H1 (cell line): ENCODE data around the gene SNAPC1.

Experiments used
- CBX8 ChIP-seq: fragments of 300-800, 300-1000 bp; sonication (generic); IDR thresholded peaks from 2 replicates; pipeline ENCODE4 v1.7.1; 2016; ENCODE audit warnings: low read depth, low read length, borderline replicate concordance
- CTCF ChIP-seq, 3 experiments: IDR thresholded peaks; 1 replicate in 2 of 3; 2 replicates in 1 of 3; pipeline versions ENCODE4 v1.5.1 to v1.6.1; 2011; ENCODE audit warnings: low read length in 3 of 3, mild to moderate bottlenecking in 3 of 3, inconsistent platforms in 2 of 3, low read depth in 1 of 3, moderate library complexity in 1 of 3; ENCODE audit not compliant: insufficient read depth in 1 of 3; ENCODE audit errors: control extremely low read depth in 1 of 3
- EGR1 ChIP-seq: IDR thresholded peaks from 2 replicates; pipeline ENCODE4 v1.6.1; 2011; ENCODE audit warnings: low read depth, low read length, borderline replicate concordance
- EZH2 ChIP-seq: fragments of 200-600 bp; sonication (generic); IDR thresholded peaks from 2 replicates; pipeline ENCODE4 v1.7.1; 2012; ENCODE audit warnings: low read depth, mild to moderate bottlenecking, moderate library complexity, low read length, inconsistent platforms; ENCODE audit not compliant: severe bottlenecking
- GABPA ChIP-seq: IDR thresholded peaks from 2 replicates; pipeline ENCODE4 v1.6.1; 2011; ENCODE audit warnings: mild to moderate bottlenecking, low read length, moderate library complexity, borderline replicate concordance; ENCODE audit not compliant: insufficient read depth
- MAX ChIP-seq: IDR thresholded peaks from 2 replicates; pipeline ENCODE4 v1.6.1; 2012; ENCODE audit warnings: inconsistent platforms
- POLR2A ChIP-seq, 2 experiments: IDR thresholded peaks; 1 replicate in 1 of 2; 2 replicates in 1 of 2; pipeline ENCODE4 v1.6.1; 2011; ENCODE audit warnings: low read depth in 2 of 2, low read length in 2 of 2, mild to moderate bottlenecking in 2 of 2; ENCODE audit errors: control extremely low read depth in 1 of 2
- POLR2AphosphoS5 ChIP-seq: IDR thresholded peaks from 2 replicates; pipeline ENCODE4 v1.6.1; 2011; ENCODE audit warnings: low read depth, low read length
- RAD21 ChIP-seq, 2 experiments: IDR thresholded peaks in 1 of 2; conservative IDR thresholded peaks in 1 of 2; 2 replicates each; pipeline ENCODE4 v1.6.1; 2011; ENCODE audit warnings: low read depth in 2 of 2, low read length in 2 of 2, improper control_type of control experiment in 1 of 2, inconsistent platforms in 1 of 2, mild to moderate bottlenecking in 1 of 2, moderate library complexity in 1 of 2
- SIX5 ChIP-seq: IDR thresholded peaks from 2 replicates; pipeline ENCODE4 v1.6.1; 2011; ENCODE audit warnings: mild to moderate bottlenecking, low read depth, low read length

GRCh38 chr14:61838661-61839245 lies 76.5 kb downstream of the SNAPC1 start:
- TF ChIP-seq GABPA (no peak), CTCF (IDR thresholded peaks at IDR 0.05; ENCODE audit: control extremely low read depth in 1 of 3, insufficient read depth in 1 of 3, low read depth in 1 of 3, low read length in 3 of 3) (no peak), MAX (no peak), CBX8 (no peak), EZH2 (no peak), POLR2AphosphoS5 (no peak), POLR2A (IDR thresholded peaks at IDR 0.05; ENCODE audit: control extremely low read depth in 1 of 2, low read depth in 2 of 2, low read length in 2 of 2) (no peak), SIX5 (no peak), EGR1 (no peak), RAD21 (IDR thresholded peaks at IDR 0.05 in 1 of 2, conservative IDR thresholded peaks at IDR 0.05 in 1 of 2; ENCODE audit: low read depth in 2 of 2, low read length in 2 of 2) (no peak)
